H9 (cell line): ENCODE results near the gene MGAT4B. TPM values are rescaled to one million over a fixed set of nuclear protein-coding genes. Genes with fewer than 3 reads are reported as not detected.

Experiments
- DNase-seq: peaks from one replicate; pipeline ENCODE4 v3.0.0-alpha.2; 2017
- H2AFZ ChIP-seq: one replicate; pipeline ENCODE4 v1.6.1; 2013; ENCODE audit warnings: mild to moderate bottlenecking, low read length, control low read depth, moderate library complexity
- H2AK5ac ChIP-seq: 2 replicates; pipeline ENCODE4 v1.6.1; 2013; ENCODE audit warnings: low read length, control low read depth, mixed read lengths; ENCODE audit not compliant: insufficient read length
- H2BK120ac ChIP-seq: one replicate; pipeline ENCODE4 v1.6.1; 2013; ENCODE audit warnings: low read depth, mild to moderate bottlenecking, low read length, control low read depth, inconsistent platforms; ENCODE audit not compliant: poor library complexity, severe bottlenecking
- H2BK12ac ChIP-seq: 2 replicates; pipeline ENCODE4 v1.6.1; 2013; ENCODE audit warnings: low read length, control low read depth, mixed read lengths, low read depth; ENCODE audit not compliant: insufficient read length
- H2BK15ac ChIP-seq: 2 replicates; pipeline ENCODE4 v1.6.1; 2013; ENCODE audit warnings: low read depth, low read length, control low read depth
- H2BK20ac ChIP-seq: one replicate; pipeline ENCODE4 v1.6.1; 2013; ENCODE audit warnings: low read depth, mild to moderate bottlenecking, low read length, control low read depth, inconsistent platforms; ENCODE audit not compliant: poor library complexity, severe bottlenecking
- H2BK5ac ChIP-seq: 2 replicates; pipeline ENCODE4 v1.6.1; 2013; ENCODE audit warnings: low read length, control low read depth, mixed read lengths; ENCODE audit not compliant: insufficient read length
- H3K14ac ChIP-seq: 2 replicates; pipeline ENCODE4 v1.6.1; 2013; ENCODE audit warnings: low read length, control low read depth; ENCODE audit not compliant: insufficient read depth
- H3K18ac ChIP-seq: 2 replicates; pipeline ENCODE4 v1.6.1; 2013; ENCODE audit warnings: low read depth, mild to moderate bottlenecking, mixed read lengths, low read length, control low read depth; ENCODE audit not compliant: insufficient read length
- H3K23ac ChIP-seq: 2 replicates; pipeline ENCODE4 v1.6.1; 2013; ENCODE audit warnings: low read length, control low read depth, mixed read lengths, low read depth; ENCODE audit not compliant: insufficient read length
- H3K23me2 ChIP-seq: 2 replicates; pipeline ENCODE4 v1.6.1; 2013; ENCODE audit warnings: low read depth, mild to moderate bottlenecking, mixed read lengths, low read length, control low read depth; ENCODE audit not compliant: insufficient read length, poor library complexity, severe bottlenecking
- H3K27ac ChIP-seq: 2 replicates; pipeline ENCODE4 v1.5.1; 2013; ENCODE audit warnings: low read length, control low read depth, mixed read lengths, low read depth; ENCODE audit not compliant: insufficient read length
- H3K27me3 ChIP-seq: 2 replicates; pipeline ENCODE4 v1.6.1; 2013; ENCODE audit warnings: low read length, control low read depth, inconsistent platforms; ENCODE audit not compliant: insufficient read depth
- H3K4ac ChIP-seq: 2 replicates; pipeline ENCODE4 v1.6.1; 2013; ENCODE audit warnings: low read depth, mild to moderate bottlenecking, control low read depth, inconsistent platforms, low read length, moderate library complexity
- H3K4me1 ChIP-seq: 2 replicates; pipeline ENCODE4 v1.6.1; 2013; ENCODE audit warnings: low read length, control low read depth, inconsistent platforms; ENCODE audit not compliant: insufficient read depth
- H3K4me2 ChIP-seq: 2 replicates; pipeline ENCODE4 v1.6.1; 2013; ENCODE audit warnings: low read length, control low read depth, mixed read lengths; ENCODE audit not compliant: insufficient read length, insufficient read depth
- H3K56ac ChIP-seq: 2 replicates; pipeline ENCODE4 v1.6.1; 2013; ENCODE audit warnings: low read depth, mild to moderate bottlenecking, mixed read lengths, low read length, control low read depth; ENCODE audit not compliant: insufficient read length
- H3K79me1 ChIP-seq: 2 replicates; pipeline ENCODE4 v1.6.1; 2013; ENCODE audit warnings: low read depth, mild to moderate bottlenecking, moderate library complexity, low read length, control low read depth, inconsistent platforms; ENCODE audit not compliant: insufficient read depth, poor library complexity, severe bottlenecking
- H3K79me2 ChIP-seq: 2 replicates; pipeline ENCODE4 v1.6.1; 2013; ENCODE audit warnings: low read length, control low read depth, inconsistent platforms; ENCODE audit not compliant: insufficient read depth
- H3K9ac ChIP-seq: 2 replicates; pipeline ENCODE4 v1.6.1; 2013; ENCODE audit warnings: low read length, control low read depth, mixed read lengths; ENCODE audit not compliant: insufficient read length; ENCODE audit errors: extremely low read depth
- H3K9me3 ChIP-seq: one replicate; pipeline ENCODE4 v1.6.1; 2013; ENCODE audit warnings: low read depth, low read length, inconsistent platforms; ENCODE audit not compliant: control insufficient read depth
- H3T11ph ChIP-seq: one replicate; pipeline ENCODE4 v1.6.1; 2013; ENCODE audit warnings: mild to moderate bottlenecking, low read length, control low read depth, inconsistent platforms
- H4K20me1 ChIP-seq: one replicate; pipeline ENCODE4 v1.6.1; 2013; ENCODE audit not compliant: control insufficient read depth, insufficient read length, insufficient read depth
- H4K5ac ChIP-seq: 2 replicates; pipeline ENCODE4 v1.6.1; 2013; ENCODE audit warnings: low read depth, mild to moderate bottlenecking, mixed read lengths, low read length, control low read depth; ENCODE audit not compliant: insufficient read length
- H4K8ac ChIP-seq: replicated peaks from 2 replicates; pipeline ENCODE4 v1.6.1; 2013; ENCODE audit warnings: low read length, control low read depth, mixed read lengths, low read depth; ENCODE audit not compliant: insufficient read length
- H4K91ac ChIP-seq: 2 replicates; pipeline ENCODE4 v1.6.1; 2013; ENCODE audit warnings: low read depth, mild to moderate bottlenecking, moderate library complexity, mixed read lengths, low read length, control low read depth; ENCODE audit not compliant: insufficient read length
- H3K27ac Mint-ChIP-seq, 3 experiments: 2 replicates in 2 of 3; 3 replicates in 1 of 3; pipeline ENCODE4 v1.8.0; 2020 to 2021; ENCODE audit warnings: mixed read lengths in 3 of 3, mild to moderate bottlenecking in 1 of 3, moderate library complexity in 1 of 3
- H3K27me3 Mint-ChIP-seq: 2 replicates; pipeline ENCODE4 v1.8.0; 2021; ENCODE audit warnings: low read depth, mild to moderate bottlenecking, moderate library complexity, mixed read lengths
- H3K36me3 Mint-ChIP-seq, 3 experiments: 2 replicates in 2 of 3; 3 replicates in 1 of 3; pipeline ENCODE4 v1.8.0; 2020 to 2021; ENCODE audit warnings: low read depth in 3 of 3, mixed read lengths in 3 of 3; ENCODE audit not compliant: insufficient read depth in 1 of 3
- H3K4me1 Mint-ChIP-seq, 2 experiments: 2 replicates each; pipeline ENCODE4 v1.8.0; 2020; ENCODE audit warnings: mixed read lengths in 2 of 2
- H3K4me3 Mint-ChIP-seq, 2 experiments: 2 replicates in 1 of 2; 3 replicates in 1 of 2; pipeline ENCODE4 v1.8.0; 2020 to 2021; ENCODE audit warnings: mild to moderate bottlenecking in 2 of 2, mixed read lengths in 2 of 2, moderate library complexity in 1 of 2
- H3K9me3 Mint-ChIP-seq, 2 experiments: 2 replicates in 1 of 2; 3 replicates in 1 of 2; pipeline ENCODE4 v1.8.0; 2020; ENCODE audit warnings: mild to moderate bottlenecking in 2 of 2, mixed read lengths in 2 of 2, moderate library complexity in 1 of 2
- WGBS: extraction: QIAGEN DNeasy Blood & Tissue Kit; methylation state at CpG from one replicate; pipeline ENCODE4 v1.1.7; 2013; ENCODE audit warnings: missing lambda C conversion rate, low lambda C conversion rate, mixed read lengths; ENCODE audit not compliant: insufficient read length; ENCODE audit errors: extremely low coverage; 5-methylcytosine and 5-hydroxymethylcytosine counted together
- total RNA-seq: library from RNA; stranded (reverse); gene quantifications from 2 replicates; pipeline ENCODE4 v1.2.1, GENCODE V29; 2021
- TF ChIP-seq, protein P1 (sequence below): fragments of 200-600 bp; sonication (generic); conservative IDR thresholded peaks from 3 replicates; pipeline ENCODE4 v1.8.0; 2021; ENCODE audit warnings: antibody characterized with exemption, mild to moderate bottlenecking

The MGAT4B gene
- total RNA-seq, 1 experiment from 2014 or later, result 147 TPM

DNA sequence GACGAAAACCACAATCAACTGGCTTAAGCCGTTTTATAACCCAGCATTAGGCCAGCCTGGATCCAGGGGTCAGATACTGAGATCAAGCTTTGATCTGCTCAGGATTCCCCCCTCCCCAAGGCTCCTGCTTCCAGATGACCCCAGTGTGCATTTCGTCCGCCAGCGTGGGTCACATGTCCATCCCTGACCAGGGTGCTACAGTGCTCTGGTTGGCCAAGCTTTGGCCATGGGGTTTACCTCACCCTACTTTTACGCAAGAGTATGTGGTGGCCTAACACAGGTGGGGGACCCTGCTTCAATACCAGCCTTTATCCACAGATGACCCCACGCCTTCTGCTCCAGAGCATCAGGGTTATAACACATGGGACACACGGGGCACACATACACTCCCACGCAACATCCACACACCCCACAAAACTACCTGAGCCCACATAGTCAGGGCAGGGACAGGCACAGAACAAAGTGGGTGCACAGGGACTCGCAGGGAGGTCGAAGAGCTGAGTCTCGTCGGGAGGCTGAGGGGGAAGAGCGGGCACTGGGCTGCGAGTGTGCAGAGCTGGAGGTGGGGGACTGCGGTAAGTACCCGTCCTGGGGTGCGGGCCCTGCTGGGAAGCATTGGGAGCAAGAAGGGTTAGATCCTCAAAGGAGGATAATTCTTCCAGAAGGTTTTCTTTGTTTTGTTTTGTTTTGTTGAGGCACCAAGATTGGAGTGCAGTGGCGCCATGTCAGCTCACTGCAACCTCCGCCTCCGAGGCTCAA is 9.0 kb upstream of the MGAT4B start:
- H3K27ac ChIP-seq, result no peak overlapping the region
- H3K4ac ChIP-seq, result no peak overlapping the region
- no peak overlapping the region for H3K9ac ChIP-seq
- H3K27me3 ChIP-seq, result no peaks in the 10 kb centered on the region
- H3K18ac ChIP-seq, result no peak overlapping the region
- H3K4me3 Mint-ChIP-seq, result peak overlapping the region; percentile 35 to 46; a peak in 3 of 5 replicates
- H2BK20ac ChIP-seq, result no peak overlapping the region
- H3K23ac ChIP-seq, result no peak overlapping the region
- no peak overlapping the region for H4K8ac ChIP-seq
- no peaks in the 10 kb centered on the region for H3K79me1 ChIP-seq
- H2AFZ ChIP-seq, result no peak overlapping the region
- no peak overlapping the region for H3T11ph ChIP-seq
- no peak overlapping the region; a peak in 1 of 7 replicates for H3K27ac Mint-ChIP-seq
- H3K9me3 Mint-ChIP-seq, result no peaks in the 10 kb centered on the region; a peak in 1 of 5 replicates
- H3K56ac ChIP-seq, result no peak overlapping the region
- no peak overlapping the region for H2BK12ac ChIP-seq
- no peak overlapping the region for H2AK5ac ChIP-seq
- no peaks in the 10 kb centered on the region; the same call in 1 of the 2 replicates for H3K4me1 ChIP-seq
- no CpG with 5 or more reads among the region's 21 CpGs for WGBS
- no peak overlapping the region for H2BK5ac ChIP-seq
- peaks cover 13% of the 10 kb centered on the region for H3K27me3 Mint-ChIP-seq
- TF ChIP-seq, protein P1, sequence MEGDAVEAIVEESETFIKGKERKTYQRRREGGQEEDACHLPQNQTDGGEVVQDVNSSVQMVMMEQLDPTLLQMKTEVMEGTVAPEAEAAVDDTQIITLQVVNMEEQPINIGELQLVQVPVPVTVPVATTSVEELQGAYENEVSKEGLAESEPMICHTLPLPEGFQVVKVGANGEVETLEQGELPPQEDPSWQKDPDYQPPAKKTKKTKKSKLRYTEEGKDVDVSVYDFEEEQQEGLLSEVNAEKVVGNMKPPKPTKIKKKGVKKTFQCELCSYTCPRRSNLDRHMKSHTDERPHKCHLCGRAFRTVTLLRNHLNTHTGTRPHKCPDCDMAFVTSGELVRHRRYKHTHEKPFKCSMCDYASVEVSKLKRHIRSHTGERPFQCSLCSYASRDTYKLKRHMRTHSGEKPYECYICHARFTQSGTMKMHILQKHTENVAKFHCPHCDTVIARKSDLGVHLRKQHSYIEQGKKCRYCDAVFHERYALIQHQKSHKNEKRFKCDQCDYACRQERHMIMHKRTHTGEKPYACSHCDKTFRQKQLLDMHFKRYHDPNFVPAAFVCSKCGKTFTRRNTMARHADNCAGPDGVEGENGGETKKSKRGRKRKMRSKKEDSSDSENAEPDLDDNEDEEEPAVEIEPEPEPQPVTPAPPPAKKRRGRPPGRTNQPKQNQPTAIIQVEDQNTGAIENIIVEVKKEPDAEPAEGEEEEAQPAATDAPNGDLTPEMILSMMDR, result no peak
- H3K36me3 Mint-ChIP-seq, result peaks cover 5 to 35% (median 22%) of the 10 kb centered on the region in 3 experiments; a peak in 6 of 7 replicates
- no peak for DNase-seq
- no peak overlapping the region for H3K14ac ChIP-seq
- H3K4me2 ChIP-seq, result no peak overlapping the region
- H3K79me2 ChIP-seq, result no peaks in the 10 kb centered on the region
- H2BK15ac ChIP-seq, result no peak overlapping the region
- H4K20me1 ChIP-seq, result no peaks in the 10 kb centered on the region
- H3K9me3 ChIP-seq, result no peaks in the 10 kb centered on the region
- H2BK120ac ChIP-seq, result no peak overlapping the region
- no peak overlapping the region for H4K91ac ChIP-seq
- H3K23me2 ChIP-seq, result peaks cover 16% of the 10 kb centered on the region
- peaks cover 38% of the 10 kb centered on the region in 2 experiments for H3K4me1 Mint-ChIP-seq
- H4K5ac ChIP-seq, result no peak overlapping the region
